ENCODE results near the gene SPEG. TPM values are rescaled to one million over a fixed set of nuclear protein-coding genes. Genes with fewer than 3 reads are reported as not detected.

Gene SPEG
- total and polyA plus RNA-seq, 2 donors (not counting 3 experiments of a cell fraction or from before 2014, with no cell fraction given): 0.84 to 3.5 TPM

GRCh38 chr2:219451661-219452360 is 17.2 kb downstream of the SPEG start:
- dilution Hi-C loops (cut with MboI; ENCODE audit: extremely low pct_ligation_motif_present, low sequenced_read_pairs): no loop called here
- Histone ChIP-seq H3K79me2 (ENCODE audit: control insufficient read depth, insufficient read depth, low read length) (no peaks in the 10 kb centered on the region), H3K9me3 (replicated peaks; ENCODE audit: control insufficient read depth, insufficient read depth, low read length) (no peaks in the 10 kb centered on the region), H3K27me3 (ENCODE audit: control insufficient read depth in 2 of 2, insufficient read depth in 2 of 2, low read length in 2 of 2) (peaks cover 0 to 1% of the 10 kb centered on the region in 2 experiments), H3K4me3 (replicated peaks in 1 of 3; ENCODE audit: insufficient read depth in 1 of 3, low read depth in 1 of 3, low read length in 3 of 3) (no peak overlapping the region), H2AFZ (ENCODE audit: low read depth, low read length) (no peak overlapping the region), H3K27ac (ENCODE audit: insufficient read depth, low read depth, low read length) (no peak overlapping the region), H3K4me1 (ENCODE audit: control insufficient read depth, extremely low read depth, insufficient read depth, low read length) (no peaks in the 10 kb centered on the region), H3K9ac (replicated peaks; ENCODE audit: extremely low read depth, insufficient read depth, low read length) (no peak overlapping the region), H3K9me1 (replicated peaks; ENCODE audit: control insufficient read depth, extremely low read depth, insufficient read depth, low read length) (no peaks in the 10 kb centered on the region), H3K36me3 (ENCODE audit: control insufficient read depth in 2 of 2, extremely low read depth in 1 of 2, insufficient read depth in 2 of 2, low read length in 2 of 2) (no peaks in the 10 kb centered on the region), H4K20me1 (replicated peaks; ENCODE audit: control insufficient read depth, extremely low read depth, insufficient read depth, low read length) (no peaks in the 10 kb centered on the region), H3K4me2 (ENCODE audit: insufficient read depth, low read length) (no peak overlapping the region)
- POLR2A ChIA-PET: no interaction called here
- TF ChIP-seq MYC (IDR thresholded peaks at IDR 0.05; ENCODE audit: low read depth, low read length) (no peak), MAX (IDR thresholded peaks at IDR 0.05; ENCODE audit: insufficient read depth, insufficient read length) (no peak), EZH2 (IDR thresholded peaks at IDR 0.05; ENCODE audit: borderline replicate concordance, low read depth, low read length, severe bottlenecking) (no peak), JUN (IDR thresholded peaks at IDR 0.05; ENCODE audit: borderline replicate concordance, insufficient read depth, insufficient read length, low read depth) (no peak), POLR2AphosphoS5 (IDR thresholded peaks at IDR 0.05; ENCODE audit: insufficient read depth, low read depth, low read length) (no peak), CTCF (IDR thresholded peaks at IDR 0.05; ENCODE audit: extremely low read depth in 1 of 2, insufficient read depth in 1 of 2, low read depth in 1 of 2, low read length in 2 of 2) (no peak), POLR2A (IDR thresholded peaks at IDR 0.05; ENCODE audit: low read depth, low read length) (no peak), GATA2 (IDR thresholded peaks at IDR 0.05; ENCODE audit: insufficient read depth, insufficient read length, low read depth, low read length) (no peak), FOS (IDR thresholded peaks at IDR 0.05; ENCODE audit: borderline replicate concordance, insufficient read depth, low read length) (no peak)
- intact Hi-C loops (cut with micrococcal nuclease): no loop called here
- DNase-seq (ENCODE audit: low read depth, low spot score): no peak
- BruUV-seq (replicated peaks): no TSS peak
- FAIRE-seq: no peak
- CTCF ChIA-PET: interaction anchor here (1.8 to 8.2 kb wide), 2 partner anchors 78 to 79 kb away, joined by 7 to 181 read pairs; no protein-coding TSS in a partner anchor
